Fibroblast of lung (primary cell): ENCODE results near the gene UGT1A5.

Experiments
- EZH2 ChIP-seq: IDR thresholded peaks from 2 replicates; pipeline ENCODE4 v1.5.1; 2012; ENCODE audit warnings: low read length, control low read depth, mild to moderate bottlenecking; ENCODE audit errors: missing control alignments
- TF ChIP-seq, protein P1 (sequence below), 2 donors: IDR thresholded peaks in 1 of 2; conservative IDR thresholded peaks in 1 of 2; 1 replicate in 1 of 2; 2 replicates in 1 of 2; pipeline ENCODE4 v1.5.1; 2011 to 2012; ENCODE audit warnings: low read length in 2 of 2, control low read depth in 1 of 2, inconsistent platforms in 1 of 2, low read depth in 1 of 2, mild to moderate bottlenecking in 1 of 2

DNA sequence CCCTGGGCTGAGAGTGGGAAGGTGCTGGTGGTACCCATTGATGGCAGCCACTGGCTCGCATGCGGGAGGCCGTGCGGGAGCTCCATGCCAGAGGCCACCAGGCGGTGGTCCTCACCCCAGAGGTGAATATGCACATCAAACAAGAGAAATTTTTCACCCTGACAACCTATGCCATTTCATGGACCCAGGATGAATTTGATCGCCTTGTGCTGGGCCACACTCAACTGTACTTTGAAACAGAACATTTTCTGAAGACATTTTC lies 34.5 kb downstream of the UGT1A5 start:
- TF ChIP-seq, protein P1, sequence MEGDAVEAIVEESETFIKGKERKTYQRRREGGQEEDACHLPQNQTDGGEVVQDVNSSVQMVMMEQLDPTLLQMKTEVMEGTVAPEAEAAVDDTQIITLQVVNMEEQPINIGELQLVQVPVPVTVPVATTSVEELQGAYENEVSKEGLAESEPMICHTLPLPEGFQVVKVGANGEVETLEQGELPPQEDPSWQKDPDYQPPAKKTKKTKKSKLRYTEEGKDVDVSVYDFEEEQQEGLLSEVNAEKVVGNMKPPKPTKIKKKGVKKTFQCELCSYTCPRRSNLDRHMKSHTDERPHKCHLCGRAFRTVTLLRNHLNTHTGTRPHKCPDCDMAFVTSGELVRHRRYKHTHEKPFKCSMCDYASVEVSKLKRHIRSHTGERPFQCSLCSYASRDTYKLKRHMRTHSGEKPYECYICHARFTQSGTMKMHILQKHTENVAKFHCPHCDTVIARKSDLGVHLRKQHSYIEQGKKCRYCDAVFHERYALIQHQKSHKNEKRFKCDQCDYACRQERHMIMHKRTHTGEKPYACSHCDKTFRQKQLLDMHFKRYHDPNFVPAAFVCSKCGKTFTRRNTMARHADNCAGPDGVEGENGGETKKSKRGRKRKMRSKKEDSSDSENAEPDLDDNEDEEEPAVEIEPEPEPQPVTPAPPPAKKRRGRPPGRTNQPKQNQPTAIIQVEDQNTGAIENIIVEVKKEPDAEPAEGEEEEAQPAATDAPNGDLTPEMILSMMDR (conservative IDR thresholded peaks at IDR 0.05 in 1 of 2, IDR thresholded peaks at IDR 0.05 in 1 of 2; ENCODE audit: low read depth in 1 of 2, low read length in 2 of 2): no peak
- no peak for TF ChIP-seq EZH2
